NCI-H128 (cell line): ENCODE measurements around the gene SLC11A1.

Experiments used
- DNase-seq: peaks from one replicate; lab custom pipeline; 2025; ENCODE audit not compliant: unreplicated experiment; lab: John Stamatoyannopoulos, UW

Gene SLC11A1

DNA sequence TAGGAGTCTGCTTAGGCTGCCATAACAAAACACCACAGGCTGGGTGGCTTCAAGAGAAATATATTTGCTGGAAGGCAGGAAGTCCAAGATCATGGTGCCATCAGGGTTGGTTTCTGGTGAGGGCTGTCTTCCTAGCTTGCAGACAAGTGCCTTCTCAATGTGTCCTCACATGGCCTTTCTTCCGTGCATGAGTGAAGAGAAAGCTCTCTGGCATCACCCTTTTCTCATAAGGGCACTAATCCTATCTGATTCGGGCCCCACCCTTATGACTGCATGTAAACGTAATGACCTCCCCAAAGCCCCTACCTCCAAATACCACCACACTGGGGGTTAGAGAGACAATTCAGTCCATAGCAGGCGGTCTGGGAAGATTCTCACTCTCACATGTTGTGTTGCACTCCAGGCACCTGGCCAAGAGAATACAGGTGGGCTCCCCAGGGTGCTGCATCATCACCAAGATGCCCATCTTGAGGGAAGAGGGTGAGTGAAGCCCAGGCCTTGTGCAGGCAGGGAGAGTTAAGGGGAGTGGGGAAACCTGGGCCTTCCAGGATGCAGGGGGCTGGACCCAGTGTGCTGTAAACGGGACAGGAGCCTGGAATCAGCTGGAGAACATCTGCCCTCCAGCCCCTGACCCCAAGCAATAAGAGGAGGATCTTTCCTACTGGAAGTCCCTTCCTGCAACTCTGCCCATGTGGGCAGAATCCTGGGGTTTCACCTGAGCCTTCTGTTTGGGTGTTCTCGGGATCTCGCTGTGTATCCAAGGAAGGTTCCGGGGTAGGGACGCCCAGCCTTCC lies 15.3 kb upstream of the SLC11A1 start:
- no peak for DNase-seq

DNA sequence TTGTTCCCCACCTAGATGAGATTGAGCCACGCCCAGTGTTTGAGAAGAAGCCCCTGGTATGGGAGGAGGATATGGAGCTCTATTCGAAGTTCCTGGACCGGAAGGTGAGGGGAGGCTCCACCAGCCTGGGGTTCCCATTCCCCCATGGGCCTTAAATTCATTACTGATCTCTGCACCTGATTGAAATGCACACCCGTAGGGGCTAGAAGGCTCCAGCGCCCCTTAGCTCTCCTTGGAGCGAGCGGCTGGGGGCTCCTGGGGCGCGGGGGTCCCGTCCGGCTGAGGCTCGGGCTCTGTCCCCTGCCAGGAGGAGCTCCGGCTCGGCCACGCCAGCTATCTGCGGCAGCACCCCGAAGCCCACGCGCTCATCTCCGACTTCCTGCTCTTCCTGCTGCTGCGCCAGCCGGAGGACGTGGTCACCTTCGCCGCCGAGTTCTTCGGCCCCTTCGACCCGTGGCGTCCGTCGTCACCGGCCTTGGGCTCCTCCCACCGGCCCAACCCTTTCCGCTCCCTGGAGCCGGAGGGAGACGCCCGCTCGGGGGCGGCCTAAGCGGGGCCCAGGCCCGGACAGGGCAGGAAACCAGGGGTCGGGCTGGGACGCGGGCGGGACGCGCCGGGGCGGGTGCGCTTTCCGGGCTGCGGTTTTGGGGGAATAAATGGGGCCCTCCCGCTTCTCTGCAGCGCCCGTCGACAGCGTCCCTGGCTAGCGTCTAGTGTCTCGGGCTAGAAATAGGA lies 14.5 kb upstream of the SLC11A1 start:
- no peak for DNase-seq

- DNase-seq, result no peak
These were observed 13.9 kb upstream of the SLC11A1 start for GRCh38 chr2:218368150-218368528.

GRCh38 chr2:218368621-218369153 lies 13.4 kb upstream of the SLC11A1 start:
- DNase-seq, result no peak

DNA sequence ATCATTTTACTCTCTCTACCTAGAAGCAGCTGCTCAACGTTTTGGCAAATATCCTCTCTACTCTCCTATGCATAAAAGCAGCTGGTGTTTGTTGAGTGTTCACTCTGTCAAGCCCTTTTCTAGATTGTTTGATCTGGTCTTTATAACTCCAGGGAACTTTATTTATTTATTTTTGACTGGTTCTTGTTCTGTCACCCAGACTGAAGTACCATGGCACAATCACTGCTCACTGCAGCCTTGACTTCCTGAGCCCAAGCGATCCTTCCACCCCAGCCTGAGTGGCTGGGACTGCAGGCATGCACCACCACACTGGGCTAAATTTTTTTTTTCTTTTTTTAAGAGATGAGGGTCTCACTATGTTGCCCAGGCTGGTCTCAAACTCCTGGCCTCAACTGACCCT lies 12.7 kb upstream of the SLC11A1 start:
- no peak for DNase-seq

DNA sequence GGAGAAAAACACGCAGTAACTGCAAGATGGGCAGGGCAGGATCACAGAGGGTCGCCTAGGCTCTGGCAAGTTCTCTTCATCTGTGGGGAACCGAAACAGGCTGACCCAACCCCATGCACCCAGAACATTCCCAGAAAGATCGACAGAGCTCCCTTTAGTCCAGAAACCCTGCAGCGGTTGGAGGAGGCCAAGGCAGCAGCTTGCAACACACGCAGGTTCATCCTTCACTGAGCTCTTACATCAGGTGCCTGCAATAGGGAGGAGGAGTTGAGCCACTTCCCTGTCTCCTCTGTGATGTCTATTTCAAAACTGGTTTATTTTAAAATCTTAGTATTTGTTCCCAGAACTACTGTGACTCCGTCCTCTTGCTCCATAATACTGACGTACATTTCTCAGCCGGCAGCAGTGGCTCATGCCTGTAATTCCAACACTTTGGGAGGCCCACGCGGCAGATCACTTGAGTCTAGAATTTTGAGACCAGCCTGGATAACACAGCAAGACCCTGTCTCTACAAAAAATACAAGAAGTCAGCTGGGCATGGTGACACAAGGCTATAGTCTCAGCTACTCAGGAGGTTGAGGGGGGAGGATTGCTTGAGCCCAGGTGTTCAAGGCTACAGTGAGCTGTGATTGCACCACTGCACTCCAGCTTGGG lies 11.5 kb upstream of the SLC11A1 start:
- DNase-seq, result no peak

GRCh38 chr2:218371983-218372350 lies 10.1 kb upstream of the SLC11A1 start:
- DNase-seq, result no peak

GRCh38 chr2:218374795-218375194 lies 7.3 kb upstream of the SLC11A1 start:
- DNase-seq, result no peak

- DNase-seq, result no peak
These were observed 6.9 kb upstream of the SLC11A1 start for GRCh38 chr2:218375212-218375611.

DNA sequence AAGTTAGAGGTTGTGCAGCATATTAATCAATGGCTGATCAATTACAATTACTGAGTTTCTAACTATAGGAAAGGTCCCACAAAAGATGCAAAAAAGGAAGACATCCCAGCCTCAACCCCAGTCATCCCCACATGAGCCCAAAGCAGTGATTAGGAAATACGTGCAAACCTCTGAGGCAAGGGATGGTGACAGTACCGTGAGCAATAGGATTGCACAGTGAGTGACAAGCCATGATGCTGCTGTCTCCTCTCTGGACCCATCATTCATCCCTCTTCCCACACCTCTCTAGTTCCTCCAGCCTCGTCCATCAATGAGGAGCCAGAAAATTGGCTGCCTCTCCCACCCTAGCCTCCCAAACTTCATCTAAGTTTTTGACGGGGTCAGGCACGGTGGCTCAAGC lies 4.0 kb upstream of the SLC11A1 start:
- no peak for DNase-seq

GRCh38 chr2:218382785-218383184 lies 712 bp downstream of the SLC11A1 start:
- no peak for DNase-seq

GRCh38 chr2:218383892-218384519 lies 1.9 kb downstream of the SLC11A1 start:
- DNase-seq, result no peak

DNA sequence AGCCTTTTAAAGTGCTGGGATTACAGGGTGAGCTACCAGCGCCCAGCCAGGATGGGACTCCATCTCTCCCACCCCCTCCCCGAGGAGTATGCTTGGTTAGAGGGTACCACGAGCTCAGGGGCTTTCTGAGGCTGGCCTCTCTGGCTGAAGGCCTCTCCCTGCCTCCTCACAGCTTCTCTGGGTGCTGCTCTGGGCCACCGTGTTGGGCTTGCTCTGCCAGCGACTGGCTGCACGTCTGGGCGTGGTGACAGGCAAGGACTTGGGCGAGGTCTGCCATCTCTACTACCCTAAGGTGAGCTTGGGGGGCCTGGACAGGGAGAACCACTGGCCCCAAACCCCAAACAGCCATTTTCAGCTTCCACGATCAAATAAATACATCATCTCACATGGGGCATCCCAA lies 2.9 kb downstream of the SLC11A1 start:
- no peak for DNase-seq

DNA sequence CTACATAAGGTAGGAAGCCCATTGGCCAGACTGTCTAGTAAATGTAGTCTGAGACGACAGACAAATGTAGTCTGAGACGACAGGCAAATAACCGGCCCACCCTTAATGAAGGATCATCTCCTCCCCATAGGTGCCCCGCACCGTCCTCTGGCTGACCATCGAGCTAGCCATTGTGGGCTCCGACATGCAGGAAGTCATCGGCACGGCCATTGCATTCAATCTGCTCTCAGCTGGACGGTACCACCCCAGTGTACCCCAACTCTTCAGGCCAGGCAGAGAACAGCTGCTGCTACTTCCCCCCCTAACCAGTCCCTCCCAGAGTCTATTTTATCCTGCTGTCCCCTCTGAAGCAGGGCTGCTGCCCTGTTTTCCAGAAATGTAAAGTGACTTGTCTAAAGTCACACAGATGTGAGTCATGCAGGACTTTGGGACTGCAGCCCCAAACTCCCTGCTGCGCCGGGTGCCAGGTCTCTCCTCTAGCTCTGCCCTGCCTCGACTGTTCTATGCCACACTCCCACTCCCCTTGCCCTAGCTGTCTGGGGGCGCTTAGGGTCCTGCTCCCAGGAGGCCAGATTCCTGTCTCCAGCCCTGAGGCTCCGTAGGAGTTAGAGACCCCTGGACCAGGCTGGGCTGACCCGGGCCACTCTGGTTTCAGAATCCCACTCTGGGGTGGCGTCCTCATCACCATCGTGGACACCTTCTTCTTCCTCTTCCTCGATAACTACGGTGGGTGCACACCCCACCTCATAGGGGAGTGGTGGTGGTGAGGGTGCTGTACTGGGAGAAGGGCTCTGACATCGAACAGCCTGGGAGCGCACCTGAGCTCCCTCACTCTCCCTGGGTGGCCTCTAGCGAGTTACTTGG lies 4.7 kb downstream of the SLC11A1 start:
- no peak for DNase-seq

- no peak for DNase-seq
These were observed 5.5 kb downstream of the SLC11A1 start for GRCh38 chr2:218387369-218388194.

GRCh38 chr2:218389333-218390150 lies 7.5 kb downstream of the SLC11A1 start:
- no peak for DNase-seq

GRCh38 chr2:218391202-218391601 lies 9.1 kb downstream of the SLC11A1 start:
- no peak for DNase-seq

- no peak for DNase-seq
These were observed 10.4 kb downstream of the SLC11A1 start for GRCh38 chr2:218392459-218392858.
